Right lobe of liver (tissue), 6 donors: ENCODE results near the gene ARHGAP19. TPM values are rescaled to one million over a fixed set of nuclear protein-coding genes. Genes with fewer than 3 reads are reported as not detected.

Experiments
- ATAC-seq, 4 donors: fragments of 200-7000 bp; cut with Tn5 transposase; one replicate each; pipeline ENCODE4 v1.9.1; 2020; ENCODE audit warnings: mild to moderate bottlenecking in 4 of 4, moderate library complexity in 4 of 4
- DNase-seq, 3 donors: peaks; one replicate each; pipeline ENCODE4 v3.0.0-alpha.2; 2020
- H3K27ac ChIP-seq, 3 donors: fragments of 200-600 bp; one replicate each; pipeline ENCODE4 v1.8.0; 2022
- H3K27me3 ChIP-seq, 2 donors: fragments of 200-600 bp; one replicate each; pipeline ENCODE4 v1.8.0; 2022
- H3K36me3 ChIP-seq, 4 donors: fragments of 200-600 bp; sonication (generic) in 1 of 4; one replicate each; pipeline versions ENCODE4 v1.5.1 to v1.8.0; 2017 to 2022; ENCODE audit warnings: control low read depth in 1 of 4
- H3K4me1 ChIP-seq, 4 donors: fragments of 200-600 bp; sonication (generic) in 1 of 4; one replicate each; pipeline versions ENCODE4 v1.5.1 to v1.8.0; 2017 to 2022; ENCODE audit warnings: control low read depth in 1 of 4
- H3K4me3 ChIP-seq, 3 donors: fragments of 200-600 bp; one replicate each; pipeline ENCODE4 v1.8.0; 2022
- H3K9me3 ChIP-seq, 4 donors: fragments of 200-600 bp; sonication (generic) in 1 of 4; one replicate each; pipeline versions ENCODE4 v1.5.1 to v1.8.0; 2017 to 2022; ENCODE audit warnings: control low read depth in 1 of 4
- POLR2A ChIP-seq: fragments of 450-650 bp; IDR thresholded peaks from one replicate; pipeline ENCODE4 v1.6.1; 2017; ENCODE audit warnings: antibody characterized with exemption, mild to moderate bottlenecking
- WGBS: methylation state at CpG from one replicate; pipeline ENCODE4 v1.1.6; 2018; ENCODE audit warnings: low coverage, low lambda C conversion rate; ENCODE audit not compliant: insufficient coverage; ENCODE audit errors: missing lambda C conversion rate; 5-methylcytosine and 5-hydroxymethylcytosine counted together
- intact Hi-C, 2 donors: fragments of 100-400 bp; cut with DNase I; formaldehyde crosslinking; loops; one replicate each; pipeline versions ENCODE4 v1.11.2 to v1.14.1; 2022
- total RNA-seq, 6 experiments: library from RNA; depleted of rRNA in 2 of 6; stranded (reverse); fragments of >200 nt in 2 of 6; fragmentation: NEBNext Ultra II Directional in 3 of 6; extraction: Animal tissue kit (Norgen Biotek cat#: 25700) in 3 of 6; gene quantifications; one replicate each; pipeline versions ENCODE4 v1.1.0 to v1.2.4, GENCODE V29; 2016 to 2023
- TF ChIP-seq, protein P1 (sequence below), 4 donors: fragments of 200-600 bp in 3 of 4; fragments of 450-650 bp in 1 of 4; IDR thresholded peaks; one replicate each; pipeline versions ENCODE4 v1.5.1 to v1.8.0; 2016 to 2022; ENCODE audit warnings: antibody characterized with exemption in 4 of 4, mild to moderate bottlenecking in 2 of 4
- donor health status: DM: no; HTN: yes; CAD: no.
- donor health status: DM: no; HTN: no; CAD: no.
- donor health status: DM: no; HTN: no; CAD: no.
- donor health status: DM: no; HTN: yes; CAD: no.
- donor health status: DM: no; HTN: yes; CAD: no.

ARHGAP19 gene
- total RNA-seq, 6 experiments from 2014 or later = 2.3 to 5.5 (median 3.4) TPM

DNA sequence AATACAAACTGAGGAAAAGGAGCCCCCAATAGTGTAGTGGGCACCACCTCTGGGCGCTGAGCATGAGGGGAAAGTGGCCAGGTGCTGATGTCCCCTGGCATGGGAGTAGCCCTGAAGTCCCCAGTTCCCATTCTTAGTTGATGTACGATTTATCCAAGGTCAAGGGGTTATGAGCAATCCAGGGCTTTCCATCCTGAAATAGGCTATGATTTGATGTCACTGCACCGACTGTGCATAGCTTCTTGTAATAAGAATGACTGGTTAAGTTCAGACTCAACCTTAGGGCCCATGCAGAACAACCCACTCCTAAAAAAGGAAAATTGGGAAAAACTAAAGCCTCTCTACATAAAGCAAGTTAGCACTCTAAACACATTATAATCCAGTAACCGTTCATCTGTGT, 31.1 kb upstream of the ARHGAP19 start:
- ATAC-seq = no peak
- Histone ChIP-seq H3K9me3 (no peaks in the 10 kb centered on the region), H3K27me3 (no peaks in the 10 kb centered on the region), H3K4me1 (peaks cover 0 to 36% (median 11%) of the 10 kb centered on the region in 4 donors), H3K36me3 (no peaks in the 10 kb centered on the region), H3K27ac (peak overlapping the region in 1 of 3 donors; percentile 18), H3K4me3 (no peak overlapping the region)
- 12% methylated on average over 3 of the region's 4 CpGs for WGBS
- DNase-seq = no peak
- intact Hi-C loops = loop anchor here in 1 of 2 donors (10.0 kb wide), 1 partner anchor 49 kb away; no protein-coding TSS in a partner anchor
- TF ChIP-seq, protein P1, sequence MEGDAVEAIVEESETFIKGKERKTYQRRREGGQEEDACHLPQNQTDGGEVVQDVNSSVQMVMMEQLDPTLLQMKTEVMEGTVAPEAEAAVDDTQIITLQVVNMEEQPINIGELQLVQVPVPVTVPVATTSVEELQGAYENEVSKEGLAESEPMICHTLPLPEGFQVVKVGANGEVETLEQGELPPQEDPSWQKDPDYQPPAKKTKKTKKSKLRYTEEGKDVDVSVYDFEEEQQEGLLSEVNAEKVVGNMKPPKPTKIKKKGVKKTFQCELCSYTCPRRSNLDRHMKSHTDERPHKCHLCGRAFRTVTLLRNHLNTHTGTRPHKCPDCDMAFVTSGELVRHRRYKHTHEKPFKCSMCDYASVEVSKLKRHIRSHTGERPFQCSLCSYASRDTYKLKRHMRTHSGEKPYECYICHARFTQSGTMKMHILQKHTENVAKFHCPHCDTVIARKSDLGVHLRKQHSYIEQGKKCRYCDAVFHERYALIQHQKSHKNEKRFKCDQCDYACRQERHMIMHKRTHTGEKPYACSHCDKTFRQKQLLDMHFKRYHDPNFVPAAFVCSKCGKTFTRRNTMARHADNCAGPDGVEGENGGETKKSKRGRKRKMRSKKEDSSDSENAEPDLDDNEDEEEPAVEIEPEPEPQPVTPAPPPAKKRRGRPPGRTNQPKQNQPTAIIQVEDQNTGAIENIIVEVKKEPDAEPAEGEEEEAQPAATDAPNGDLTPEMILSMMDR (IDR thresholded peaks at IDR 0.05) = no peak
- TF ChIP-seq POLR2A = no peak

DNA sequence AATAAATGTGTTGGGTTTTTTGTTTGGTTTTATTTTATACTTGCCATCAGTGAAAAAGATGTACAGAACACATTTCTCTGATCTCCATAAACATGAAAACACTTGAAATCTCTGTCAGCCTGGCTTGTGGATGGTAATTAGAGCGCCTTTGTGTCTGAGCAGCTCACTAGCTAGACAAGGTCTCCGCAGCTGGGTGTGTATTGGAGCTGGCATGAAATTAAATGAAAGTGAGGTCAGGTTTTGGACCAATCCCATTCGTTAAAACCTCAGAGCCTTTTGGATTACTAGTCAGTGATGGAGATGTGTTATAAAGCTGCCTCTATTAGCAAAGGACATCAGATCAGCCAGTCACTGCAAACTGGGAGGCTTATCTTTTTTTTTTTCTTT, 29.4 kb upstream of the ARHGAP19 start:
- H3K9me3 ChIP-seq = no peaks in the 10 kb centered on the region
- DNase-seq (no peak), ATAC-seq (peak in 1 of 4 donors; percentile 8)
- peak overlapping the region in 2 of 3 donors; percentile 72 to 77 for H3K4me3 ChIP-seq
- intact Hi-C loops = loop anchor here in 1 of 2 donors (10.0 kb wide), 1 partner anchor 47 kb away; no protein-coding TSS in a partner anchor
- TF ChIP-seq, protein P1 (IDR thresholded peaks at IDR 0.05) = no peak
- peak; percentile 34 for TF ChIP-seq POLR2A
- H3K36me3 ChIP-seq = no peaks in the 10 kb centered on the region
- H3K27me3 ChIP-seq = no peaks in the 10 kb centered on the region
- H3K27ac ChIP-seq = peak overlapping the region; percentile 99 to 100 (median 100)
- WGBS = 30% methylated on average over 3 of the region's 3 CpGs
- H3K4me1 ChIP-seq = peaks cover 0 to 21% (median 4%) of the 10 kb centered on the region in 4 donors

DNA sequence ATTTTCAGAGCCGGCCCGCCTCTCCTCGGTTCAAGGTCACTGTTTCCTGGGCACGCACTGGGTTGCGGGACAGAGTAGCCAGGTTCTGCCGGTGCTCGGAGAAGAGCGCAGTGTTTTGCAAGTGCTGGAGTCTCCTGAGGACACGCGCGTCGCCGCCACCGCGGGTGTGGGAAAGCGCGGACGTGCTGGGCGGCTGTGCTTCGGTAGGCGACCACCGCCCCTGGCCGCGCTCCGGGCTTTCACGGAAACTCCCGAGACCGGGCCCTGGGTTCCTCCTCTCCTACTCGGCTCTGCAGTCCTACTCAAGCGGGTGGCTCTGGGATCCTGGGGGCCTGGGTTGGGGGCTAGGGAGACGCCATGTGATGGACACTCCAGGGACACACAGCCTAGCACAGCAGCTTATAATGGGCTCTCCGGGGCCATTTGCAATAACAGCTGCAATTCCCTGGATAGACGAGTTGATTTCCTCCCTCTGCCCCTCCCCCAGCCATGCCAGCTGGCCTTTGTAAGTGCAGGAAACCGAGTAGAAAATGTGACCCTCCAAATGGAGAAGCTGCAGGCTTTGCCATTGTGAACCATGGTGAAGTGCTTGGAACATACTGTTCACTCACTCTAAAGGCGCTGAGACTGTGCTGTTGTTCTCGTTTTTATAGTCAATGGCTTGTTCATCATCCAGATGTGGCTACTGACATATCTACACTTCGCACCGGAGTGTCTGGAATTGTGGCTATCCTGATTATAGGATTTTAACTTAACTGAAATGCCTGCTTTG, 28.8 kb upstream of the ARHGAP19 start:
- 23% methylated on average over 5 of the region's 38 CpGs for WGBS
- peak; percentile 20 to 57 (median 42) for ATAC-seq

DNA sequence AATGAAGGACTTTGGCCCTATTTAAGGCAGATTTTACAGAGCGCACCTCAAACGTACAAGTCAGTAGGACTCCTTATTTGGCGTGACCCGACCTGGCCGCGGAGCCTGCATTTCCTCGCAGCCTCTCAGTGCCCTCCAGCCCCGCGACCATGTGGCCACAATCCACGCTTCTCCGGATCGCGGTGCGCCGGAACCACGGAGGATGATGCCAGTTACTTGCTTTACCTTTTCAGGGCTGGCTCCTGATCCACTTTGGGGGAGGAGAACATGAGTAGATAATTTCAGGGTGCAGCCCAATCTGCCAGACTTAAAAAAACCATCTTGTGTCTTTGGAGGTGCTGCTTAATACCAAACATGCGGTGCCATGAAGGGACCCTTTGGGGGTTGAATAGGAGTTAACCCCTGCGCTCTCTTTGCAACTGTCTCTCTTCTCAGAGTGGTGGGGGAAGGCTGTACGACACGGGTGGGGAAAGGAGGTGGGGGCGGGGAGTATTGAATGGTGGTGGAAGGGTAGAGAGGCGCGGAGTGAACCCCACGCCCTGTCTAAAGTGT, 28.1 kb upstream of the ARHGAP19 start:
- Histone ChIP-seq H3K36me3 (no peaks in the 10 kb centered on the region), H3K27me3 (no peaks in the 10 kb centered on the region), H3K9me3 (no peaks in the 10 kb centered on the region), H3K4me1 (peaks cover 0 to 18% (median 3%) of the 10 kb centered on the region in 4 donors), H3K4me3 (peak overlapping the region; percentile 70 to 77 (median 72)), H3K27ac (peak overlapping the region; percentile 99 to 100 (median 100))
- intact Hi-C loops = loop anchor here in 1 of 2 donors (10.0 kb wide), 1 partner anchor 46 kb away; no protein-coding TSS in a partner anchor
- TF ChIP-seq, protein P1 (IDR thresholded peaks at IDR 0.05) = no peak
- TF ChIP-seq POLR2A = peak; percentile 2
- DNase-seq (peak; percentile 45 to 69 (median 63)), ATAC-seq (peak; percentile 7 to 16 (median 14))
- WGBS = under 1% methylated on average over 18 of the region's 24 CpGs

More for the DNA sequence above, 28.8 kb upstream of the ARHGAP19 start:
- Histone ChIP-seq H3K36me3 (no peaks in the 10 kb centered on the region), H3K4me1 (peaks cover 0 to 18% (median 3%) of the 10 kb centered on the region in 4 donors), H3K27me3 (no peaks in the 10 kb centered on the region), H3K27ac (peak overlapping the region; percentile 99 to 100 (median 100)), H3K4me3 (peak overlapping the region; percentile 70 to 77 (median 72)), H3K9me3 (no peaks in the 10 kb centered on the region)
- intact Hi-C loops = loop anchor here in 1 of 2 donors (10.0 kb wide), 1 partner anchor 46 kb away; no protein-coding TSS in a partner anchor
- TF ChIP-seq, protein P1 (IDR thresholded peaks at IDR 0.05) = no peak
- TF ChIP-seq POLR2A = peak; percentile 14
- peak; percentile 54 to 79 (median 77) for DNase-seq
